ENCODE results near the gene DHRSX. TPM values are rescaled to one million over a fixed set of nuclear protein-coding genes. Genes with fewer than 3 reads are reported as not detected.

The DHRSX gene
- polyA plus RNA-seq, 3 donors = 12.9 to 33.2 (median 28.3) TPM

DNA sequence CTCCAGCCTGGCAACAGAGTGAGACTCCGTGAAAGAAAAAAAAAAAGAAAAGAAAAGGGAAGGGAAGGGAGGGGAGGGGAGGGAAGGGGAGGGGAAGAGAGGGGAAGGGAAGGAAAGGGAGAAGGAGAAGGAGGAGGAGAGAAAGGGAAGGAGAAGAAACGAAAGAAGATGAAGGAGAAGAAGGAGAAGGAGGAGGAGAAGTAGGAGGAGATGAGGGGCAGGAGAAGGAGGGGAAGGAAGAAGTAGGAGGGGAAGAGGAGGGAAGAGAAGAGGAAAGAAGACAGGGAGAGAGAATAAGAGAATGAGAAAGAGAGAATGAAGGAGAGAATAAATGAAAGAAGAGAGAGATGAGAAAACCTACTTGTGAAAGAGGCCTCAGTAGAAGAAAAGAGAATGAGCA is 170.3 kb downstream of the DHRSX start:
- Mint-ChIP-seq H3K4me3 (peak overlapping the region in 1 of 2 donors; percentile 28), H3K27ac (peak overlapping the region in 2 of 7 donors; percentile 25 to 46), H3K27me3 (ENCODE audit: low read depth in 3 of 3) (peaks cover 0 to 4% (median 4%) of the 10 kb centered on the region in 3 donors), H3K4me1 (peaks cover 8% of the 10 kb centered on the region), H3K9me3 (peaks cover 0 to 4% (median 0%) of the 10 kb centered on the region in 7 donors), H3K36me3 (peaks cover 2 to 6% of the 10 kb centered on the region in 2 donors)
- Histone ChIP-seq H3K79me2 (ENCODE audit: insufficient read depth, low read length) (no peaks in the 10 kb centered on the region), H3K4me3 (replicated peaks in 1 of 3; ENCODE audit: low read depth in 2 of 3, low read length in 3 of 3) (no peak overlapping the region), H3K9ac (ENCODE audit: insufficient read depth, low read length, poor library complexity, severe bottlenecking) (no peak overlapping the region), H4K20me1 (ENCODE audit: insufficient read depth, low read length) (no peaks in the 10 kb centered on the region), H2AFZ (ENCODE audit: insufficient read depth, low read depth, low read length, poor library complexity, severe bottlenecking) (no peak overlapping the region), H3K36me3 (replicated peaks in 1 of 2; ENCODE audit: control insufficient read depth in 1 of 2, insufficient read depth in 2 of 2, low read length in 2 of 2) (no peaks in the 10 kb centered on the region), H3K27ac (ENCODE audit: low read depth in 1 of 2, low read length in 2 of 2) (no peak overlapping the region), H3K9me3 (replicated peaks in 1 of 2; ENCODE audit: control insufficient read depth in 1 of 2, insufficient read depth in 1 of 2, low read length in 2 of 2) (peaks cover 0 to 2% of the 10 kb centered on the region in 2 donors), H3K4me1 (ENCODE audit: control insufficient read depth in 1 of 2, insufficient read depth in 2 of 2, low read length in 2 of 2) (peaks cover 0 to 1% of the 10 kb centered on the region in 2 donors), H3K27me3 (ENCODE audit: control insufficient read depth in 2 of 2, insufficient read depth in 2 of 2, low read length in 2 of 2) (no peaks in the 10 kb centered on the region), H3K4me2 (replicated peaks; ENCODE audit: extremely low read depth, low read length, poor library complexity, severe bottlenecking) (no peak overlapping the region)
- no peak for DNase-seq
- 18% methylated on average over 2 of the region's 2 CpGs for WGBS (ENCODE audit: insufficient coverage)
- intact Hi-C loops (cut with micrococcal nuclease) = no loop called here
- TF ChIP-seq, protein P1, sequence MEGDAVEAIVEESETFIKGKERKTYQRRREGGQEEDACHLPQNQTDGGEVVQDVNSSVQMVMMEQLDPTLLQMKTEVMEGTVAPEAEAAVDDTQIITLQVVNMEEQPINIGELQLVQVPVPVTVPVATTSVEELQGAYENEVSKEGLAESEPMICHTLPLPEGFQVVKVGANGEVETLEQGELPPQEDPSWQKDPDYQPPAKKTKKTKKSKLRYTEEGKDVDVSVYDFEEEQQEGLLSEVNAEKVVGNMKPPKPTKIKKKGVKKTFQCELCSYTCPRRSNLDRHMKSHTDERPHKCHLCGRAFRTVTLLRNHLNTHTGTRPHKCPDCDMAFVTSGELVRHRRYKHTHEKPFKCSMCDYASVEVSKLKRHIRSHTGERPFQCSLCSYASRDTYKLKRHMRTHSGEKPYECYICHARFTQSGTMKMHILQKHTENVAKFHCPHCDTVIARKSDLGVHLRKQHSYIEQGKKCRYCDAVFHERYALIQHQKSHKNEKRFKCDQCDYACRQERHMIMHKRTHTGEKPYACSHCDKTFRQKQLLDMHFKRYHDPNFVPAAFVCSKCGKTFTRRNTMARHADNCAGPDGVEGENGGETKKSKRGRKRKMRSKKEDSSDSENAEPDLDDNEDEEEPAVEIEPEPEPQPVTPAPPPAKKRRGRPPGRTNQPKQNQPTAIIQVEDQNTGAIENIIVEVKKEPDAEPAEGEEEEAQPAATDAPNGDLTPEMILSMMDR (IDR thresholded peaks at IDR 0.05) = no peak

DNA sequence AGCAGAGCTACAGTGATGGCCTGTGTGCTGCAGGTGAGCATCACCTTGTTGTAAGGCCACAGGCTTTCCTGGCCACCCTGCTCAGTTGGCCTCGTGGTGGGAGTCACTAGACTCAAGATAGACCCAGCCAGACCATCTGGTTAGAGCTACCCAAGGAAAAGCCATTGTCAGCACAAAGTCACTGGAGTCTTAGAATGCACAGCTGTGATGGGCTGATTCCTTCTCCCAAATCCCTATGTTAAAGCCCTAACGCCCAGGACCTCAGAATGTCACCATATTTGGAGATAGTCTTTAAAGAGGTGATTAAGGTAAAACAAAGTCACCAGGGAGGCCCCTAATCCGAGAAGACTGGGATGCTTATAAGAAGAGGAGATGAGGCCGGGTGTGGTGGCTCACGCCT is 173.4 kb downstream of the DHRSX start:
- peaks cover 0 to 9% of the 10 kb centered on the region in 2 donors for H3K36me3 Mint-ChIP-seq
- Histone ChIP-seq H3K9me3 (replicated peaks in 1 of 2; ENCODE audit: control insufficient read depth in 1 of 2, insufficient read depth in 1 of 2, low read length in 2 of 2) (peaks cover 0 to 5% of the 10 kb centered on the region in 2 donors), H3K27me3 (ENCODE audit: control insufficient read depth in 2 of 2, insufficient read depth in 2 of 2, low read length in 2 of 2) (no peaks in the 10 kb centered on the region), H3K27ac (ENCODE audit: low read depth in 1 of 2, low read length in 2 of 2) (no peak overlapping the region), H3K36me3 (replicated peaks in 1 of 2; ENCODE audit: control insufficient read depth in 1 of 2, insufficient read depth in 2 of 2, low read length in 2 of 2) (no peaks in the 10 kb centered on the region), H4K20me1 (ENCODE audit: insufficient read depth, low read length) (no peaks in the 10 kb centered on the region), H3K4me1 (ENCODE audit: control insufficient read depth in 1 of 2, insufficient read depth in 2 of 2, low read length in 2 of 2) (peaks cover 0 to 19% of the 10 kb centered on the region in 2 donors), H3K4me2 (replicated peaks; ENCODE audit: extremely low read depth, low read length, poor library complexity, severe bottlenecking) (no peak overlapping the region), H3K4me3 (replicated peaks in 1 of 3; ENCODE audit: low read depth in 2 of 3, low read length in 3 of 3) (no peak overlapping the region), H3K79me2 (ENCODE audit: insufficient read depth, low read length) (no peaks in the 10 kb centered on the region), H2AFZ (ENCODE audit: insufficient read depth, low read depth, low read length, poor library complexity, severe bottlenecking) (no peak overlapping the region), H3K9ac (ENCODE audit: insufficient read depth, low read length, poor library complexity, severe bottlenecking) (no peak overlapping the region)
- no peak for DNase-seq
- H3K4me1 Mint-ChIP-seq = peaks cover 16% of the 10 kb centered on the region
- intact Hi-C loops (cut with micrococcal nuclease) = no loop called here
- peaks cover 0 to 6% (median 2%) of the 10 kb centered on the region in 3 donors for H3K27me3 Mint-ChIP-seq (ENCODE audit: low read depth in 3 of 3)
- no peak overlapping the region for H3K27ac Mint-ChIP-seq
- H3K4me3 Mint-ChIP-seq = no peak overlapping the region
- H3K9me3 Mint-ChIP-seq = peaks cover 0 to 9% (median 3%) of the 10 kb centered on the region in 7 donors
- TF ChIP-seq, protein P1 (IDR thresholded peaks at IDR 0.05) = no peak
- WGBS (ENCODE audit: insufficient coverage) = 100% methylated on average over 3 of the region's 5 CpGs

Measured in CD14-positive monocyte (primary cell).